SU-DHL-6 (cell line): Measurements from ENCODE around the gene GAS1.

ENCODE experiments used
- H2AFZ ChIP-seq: fragments of 200-600 bp; sonication (generic); 2 replicates; pipeline ENCODE4 v1.6.1; 2014; ENCODE audit warnings: low read depth, mild to moderate bottlenecking, moderate library complexity, mixed read lengths, antibody characterized with exemption, low read length; ENCODE audit not compliant: severe bottlenecking
- H3F3A ChIP-seq: fragments of 200-600 bp; shearing (Covaris generic); 2 replicates; pipeline ENCODE4 v1.6.0; 2016; ENCODE audit warnings: antibody characterized with exemption, mild to moderate bottlenecking; ENCODE audit not compliant: insufficient read depth
- H3K27ac ChIP-seq: fragments of 200-600 bp; sonication (generic); 2 replicates; pipeline ENCODE4 v1.5.1; 2016; ENCODE audit warnings: low read depth, mild to moderate bottlenecking, low read length, moderate library complexity, mixed read lengths
- H3K27me3 ChIP-seq: fragments of 200-600 bp; sonication (generic), shearing (Covaris generic); 2 replicates; pipeline ENCODE4 v1.6.0; 2014; ENCODE audit warnings: mild to moderate bottlenecking, low read length
- H3K36me3 ChIP-seq: fragments of 200-600 bp; sonication (generic); 2 replicates; pipeline ENCODE4 v1.6.1; 2014; ENCODE audit warnings: mild to moderate bottlenecking, low read length, mixed read lengths
- H3K4me2 ChIP-seq: fragments of 300-600, 200-600 bp; shearing (Covaris generic), sonication (generic); 2 replicates; pipeline ENCODE4 v1.6.0; 2014; ENCODE audit warnings: low read length, low read depth, mild to moderate bottlenecking; ENCODE audit not compliant: poor library complexity, severe bottlenecking
- H3K4me3 ChIP-seq: fragments of 200-600 bp; sonication (generic); 2 replicates; pipeline ENCODE4 v1.5.1; 2014; ENCODE audit warnings: antibody characterized with exemption, low read length, mild to moderate bottlenecking, mixed read lengths; ENCODE audit not compliant: insufficient read depth, poor library complexity, severe bottlenecking
- H3K79me2 ChIP-seq: fragments of 200-600 bp; sonication (generic); 2 replicates; pipeline ENCODE4 v1.6.1; 2014; ENCODE audit warnings: mild to moderate bottlenecking, low read length, moderate library complexity; ENCODE audit not compliant: insufficient read depth
- H3K9ac ChIP-seq: fragments of 200-600 bp; sonication (generic); 2 replicates; pipeline ENCODE4 v1.7.0; 2014; ENCODE audit warnings: mild to moderate bottlenecking, low read length
- H3K9me2 ChIP-seq: fragments of 200-600 bp; sonication (generic); replicated peaks from 2 replicates; pipeline ENCODE4 v1.6.1; 2014; ENCODE audit warnings: low read length; ENCODE audit not compliant: insufficient read depth
- H3K9me3 ChIP-seq: fragments of 200-600 bp; sonication (generic); 2 replicates; pipeline ENCODE4 v1.6.1; 2014; ENCODE audit warnings: low read length, mixed read lengths; ENCODE audit not compliant: insufficient read depth
- H4K20me1 ChIP-seq: fragments of 200-600 bp; sonication (generic); 2 replicates; pipeline ENCODE4 v1.6.1; 2014; ENCODE audit warnings: low read depth, mild to moderate bottlenecking, antibody characterized with exemption, low read length, moderate library complexity, mixed read lengths
- EZH2phosphoT487 ChIP-seq: fragments of 200-600 bp; sonication (generic), shearing (Covaris generic); conservative IDR thresholded peaks from 2 replicates; pipeline ENCODE4 v1.6.1; 2018; ENCODE audit warnings: mild to moderate bottlenecking, antibody characterized with exemption, low read length, moderate library complexity, mixed read lengths
- TF ChIP-seq, protein P1 (sequence below): fragments of 200-600 bp; sonication (generic); IDR thresholded peaks from one replicate; pipeline ENCODE4 v1.5.1; 2017; ENCODE audit warnings: antibody characterized with exemption, mild to moderate bottlenecking, low read length, moderate library complexity; ENCODE audit not compliant: insufficient read depth, poor library complexity, severe bottlenecking

Gene GAS1

DNA sequence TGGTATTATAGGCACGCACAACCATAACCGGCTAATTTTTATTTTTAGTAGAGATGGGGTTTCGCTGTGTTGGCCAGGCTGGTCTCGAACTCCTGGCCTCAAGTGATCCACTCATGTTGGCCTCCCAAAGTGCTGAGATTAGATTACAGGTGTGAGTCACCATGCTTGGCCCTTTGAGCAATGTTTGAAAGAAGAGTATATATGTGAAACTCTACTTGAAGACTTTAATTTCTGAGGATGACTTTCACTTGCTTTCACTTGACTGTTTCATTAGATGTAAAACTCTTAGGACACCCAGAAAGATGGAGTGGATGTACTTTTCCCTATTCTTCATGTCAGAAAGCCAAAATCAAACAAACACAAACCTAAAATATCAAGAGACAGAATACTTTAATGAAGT lies 43.8 kb upstream of the GAS1 start:
- no peak for TF ChIP-seq EZH2phosphoT487
- TF ChIP-seq, protein P1, sequence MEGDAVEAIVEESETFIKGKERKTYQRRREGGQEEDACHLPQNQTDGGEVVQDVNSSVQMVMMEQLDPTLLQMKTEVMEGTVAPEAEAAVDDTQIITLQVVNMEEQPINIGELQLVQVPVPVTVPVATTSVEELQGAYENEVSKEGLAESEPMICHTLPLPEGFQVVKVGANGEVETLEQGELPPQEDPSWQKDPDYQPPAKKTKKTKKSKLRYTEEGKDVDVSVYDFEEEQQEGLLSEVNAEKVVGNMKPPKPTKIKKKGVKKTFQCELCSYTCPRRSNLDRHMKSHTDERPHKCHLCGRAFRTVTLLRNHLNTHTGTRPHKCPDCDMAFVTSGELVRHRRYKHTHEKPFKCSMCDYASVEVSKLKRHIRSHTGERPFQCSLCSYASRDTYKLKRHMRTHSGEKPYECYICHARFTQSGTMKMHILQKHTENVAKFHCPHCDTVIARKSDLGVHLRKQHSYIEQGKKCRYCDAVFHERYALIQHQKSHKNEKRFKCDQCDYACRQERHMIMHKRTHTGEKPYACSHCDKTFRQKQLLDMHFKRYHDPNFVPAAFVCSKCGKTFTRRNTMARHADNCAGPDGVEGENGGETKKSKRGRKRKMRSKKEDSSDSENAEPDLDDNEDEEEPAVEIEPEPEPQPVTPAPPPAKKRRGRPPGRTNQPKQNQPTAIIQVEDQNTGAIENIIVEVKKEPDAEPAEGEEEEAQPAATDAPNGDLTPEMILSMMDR: no peak
- Histone ChIP-seq H3K27me3 (no peaks in the 10 kb centered on the region), H3K27ac (no peak overlapping the region)

DNA sequence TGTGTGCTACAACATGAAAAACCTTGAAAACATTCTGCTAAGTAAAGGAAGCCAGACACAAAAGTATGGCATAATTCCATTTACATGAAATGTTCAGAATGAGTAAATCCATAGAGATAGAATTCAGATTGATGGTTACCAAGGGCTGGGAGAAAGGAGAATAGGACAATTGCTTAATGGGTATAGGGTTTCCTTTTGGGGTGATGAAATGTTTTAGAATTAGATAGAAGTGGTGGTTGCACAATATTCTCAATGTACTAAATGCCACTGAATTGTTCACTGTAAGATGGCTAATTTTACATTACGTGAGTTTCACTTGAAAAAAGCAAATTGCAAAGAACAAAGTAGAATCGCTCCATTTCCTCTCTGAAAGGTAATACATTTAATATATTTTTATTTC lies 43.0 kb upstream of the GAS1 start:
- Histone ChIP-seq H3K79me2 (no peaks in the 10 kb centered on the region), H2AFZ (no peak overlapping the region), H3K4me3 (no peak overlapping the region), H3K27me3 (no peaks in the 10 kb centered on the region), H3F3A (no peaks in the 10 kb centered on the region), H4K20me1 (no peaks in the 10 kb centered on the region), H3K36me3 (no peaks in the 10 kb centered on the region), H3K9me2 (no peaks in the 10 kb centered on the region), H3K9ac (no peak overlapping the region), H3K4me2 (no peak overlapping the region), H3K9me3 (no peaks in the 10 kb centered on the region), H3K27ac (no peak overlapping the region)
- no peak for TF ChIP-seq EZH2phosphoT487
- TF ChIP-seq, protein P1: no peak

More for the DNA sequence above, 43.8 kb upstream of the GAS1 start:
- H3K79me2 ChIP-seq: no peaks in the 10 kb centered on the region
- no peak overlapping the region for H3K9ac ChIP-seq
- no peak overlapping the region for H2AFZ ChIP-seq
- H3K4me3 ChIP-seq: no peak overlapping the region
- no peaks in the 10 kb centered on the region for H3K9me3 ChIP-seq
- no peaks in the 10 kb centered on the region for H4K20me1 ChIP-seq
- H3K36me3 ChIP-seq: no peaks in the 10 kb centered on the region
- no peaks in the 10 kb centered on the region for H3F3A ChIP-seq
- no peak overlapping the region for H3K4me2 ChIP-seq
- H3K9me2 ChIP-seq: no peaks in the 10 kb centered on the region

- Histone ChIP-seq H3K27ac (no peak overlapping the region), H3K9me2 (no peaks in the 10 kb centered on the region), H3K4me3 (no peak overlapping the region), H3K9me3 (no peaks in the 10 kb centered on the region), H3K79me2 (no peaks in the 10 kb centered on the region), H3K4me2 (no peak overlapping the region), H3F3A (no peaks in the 10 kb centered on the region), H4K20me1 (no peaks in the 10 kb centered on the region), H3K27me3 (no peaks in the 10 kb centered on the region), H2AFZ (no peak overlapping the region), H3K9ac (no peak overlapping the region), H3K36me3 (no peaks in the 10 kb centered on the region)
- TF ChIP-seq, protein P1: no peak
- no peak for TF ChIP-seq EZH2phosphoT487
These were observed 40.6 kb upstream of the GAS1 start for GRCh38 chr9:86987900-86988299.
